Endodermal cell (in vitro differentiated cells): Measurements from ENCODE around the gene PCDHA9. TPM values are rescaled to one million over a fixed set of nuclear protein-coding genes. Genes with fewer than 3 reads are reported as not detected.
"Not testable (repeated sequence)": the region's sequence is repeated elsewhere in the genome, so short reads cannot be mapped to it uniquely, and the experiment has no call there.

Experiments used
- DNase-seq: peaks from one replicate; pipeline ENCODE4 v3.0.0-alpha.2; 2017
- H3K27ac ChIP-seq: 2 replicates; pipeline ENCODE4 v1.5.1; 2013; ENCODE audit warnings: mild to moderate bottlenecking, low read depth, low read length, moderate library complexity
- H3K27me3 ChIP-seq: 2 replicates; pipeline ENCODE4 v1.6.1; 2013; ENCODE audit warnings: mild to moderate bottlenecking, low read length, moderate library complexity; ENCODE audit not compliant: insufficient read depth, control insufficient read depth, poor library complexity, severe bottlenecking
- H3K36me3 ChIP-seq: 2 replicates; pipeline ENCODE4 v1.7.0; 2013; ENCODE audit warnings: mild to moderate bottlenecking, low read length, moderate library complexity; ENCODE audit not compliant: control insufficient read depth, insufficient read depth
- H3K4me1 ChIP-seq: one replicate; pipeline ENCODE4 v1.7.0; 2013; ENCODE audit warnings: low read length; ENCODE audit not compliant: control insufficient read depth, insufficient read depth
- H3K4me3 ChIP-seq: 2 replicates; pipeline ENCODE4 v1.5.1; 2013; ENCODE audit warnings: mild to moderate bottlenecking, low read length, moderate library complexity
- H3K9ac ChIP-seq: 2 replicates; pipeline ENCODE4 v1.6.1; 2013; ENCODE audit warnings: mild to moderate bottlenecking, low read length, moderate library complexity; ENCODE audit not compliant: poor library complexity, severe bottlenecking; ENCODE audit errors: extremely low read depth
- H3K9me3 ChIP-seq: 2 replicates; pipeline ENCODE4 v1.6.1; 2013; ENCODE audit warnings: mild to moderate bottlenecking, low read length, moderate library complexity; ENCODE audit not compliant: control insufficient read depth
- H3K27ac Mint-ChIP-seq: 2 replicates; pipeline ENCODE4 v1.8.0; 2020; ENCODE audit warnings: mixed read lengths
- H3K27me3 Mint-ChIP-seq: 2 replicates; pipeline ENCODE4 v1.8.0; 2021; ENCODE audit warnings: mild to moderate bottlenecking, mixed read lengths; ENCODE audit not compliant: insufficient read depth
- H3K36me3 Mint-ChIP-seq: 2 replicates; pipeline ENCODE4 v1.8.0; 2020; ENCODE audit warnings: low read depth, mixed read lengths
- H3K4me1 Mint-ChIP-seq: 2 replicates; pipeline ENCODE4 v1.8.0; 2020; ENCODE audit warnings: mixed read lengths
- H3K4me3 Mint-ChIP-seq: 2 replicates; pipeline ENCODE4 v1.8.0; 2020; ENCODE audit warnings: mild to moderate bottlenecking, moderate library complexity, mixed read lengths
- H3K9me3 Mint-ChIP-seq: 2 replicates; pipeline ENCODE4 v1.8.0; 2020; ENCODE audit warnings: mild to moderate bottlenecking, mixed read lengths
- CTCF ChIP-seq: fragments of 200-600 bp; sonication (generic); conservative IDR thresholded peaks from 2 replicates; pipeline ENCODE4 v1.5.0; 2021; ENCODE audit warnings: antibody characterized with exemption, mild to moderate bottlenecking
- WGBS, 2 experiments: methylation state at CpG; one replicate each; pipeline versions ENCODE4 v1.1.5 to v1.1.7; 2013; ENCODE audit warnings: missing lambda C conversion rate in 2 of 2, mixed read lengths in 1 of 2; ENCODE audit not compliant: insufficient coverage in 1 of 2, insufficient read length in 1 of 2; 5-methylcytosine and 5-hydroxymethylcytosine counted together
- total RNA-seq, 2 donors: library from RNA; stranded (reverse); fragmentation: NEBNext Ultra II Directional in 1 of 2; extraction: Animal tissue kit (Norgen Biotek cat#: 25700) in 1 of 2; gene quantifications; 2 replicates in 1 of 2; 3 replicates in 1 of 2; pipeline ENCODE4 v1.2.1, GENCODE V29; 2021

PCDHA9 gene
- total RNA-seq, 2 donors from 2014 or later: 0.60 to 2.6 TPM

GRCh38 chr5:140833993-140834392 is 14.2 kb upstream of the PCDHA9 start, which contains the start of gene PCDHA7:
TSS of gene PCDHA7 (plus strand) at chr5:140834269. CDS start at chr5:140834384, 115 bp downstream.
- no peaks in the 10 kb centered on the region for H3K9me3 ChIP-seq
- 87 to 88% methylated on average over 7 to 8 of the region's 8 CpGs for WGBS, 2 experiments
- peak; percentile 72 for TF ChIP-seq CTCF
- peaks cover 22% of the 10 kb centered on the region for H3K36me3 Mint-ChIP-seq
- H3K4me1 ChIP-seq: no peaks in the 10 kb centered on the region
- peaks cover 13% of the 10 kb centered on the region for H3K9me3 Mint-ChIP-seq
- H3K36me3 ChIP-seq: no peaks in the 10 kb centered on the region
- H3K27me3 ChIP-seq: no peaks in the 10 kb centered on the region
- H3K27ac ChIP-seq: no peak within 1 kb of the TSS
- no peak within 1 kb of the TSS for H3K9ac ChIP-seq
- peaks cover 8% of the 10 kb centered on the region for H3K4me1 Mint-ChIP-seq
- peak within 1 kb of the TSS; percentile 96 for H3K27ac Mint-ChIP-seq
- peak within 1 kb of the TSS; percentile 95 for H3K4me3 Mint-ChIP-seq
- H3K27me3 Mint-ChIP-seq: no peaks in the 10 kb centered on the region
- no peak for DNase-seq
- no peak within 1 kb of the TSS for H3K4me3 ChIP-seq

GRCh38 chr5:140834439-140835008 is 13.7 kb upstream of the PCDHA9 start:
- peak overlapping the region; percentile 95 for H3K4me3 Mint-ChIP-seq
- WGBS, 2 experiments: 95 to 98% methylated on average over 16 to 23 of the region's 38 CpGs

GRCh38 chr5:140835622-140836510 is 12.3 kb upstream of the PCDHA9 start:
- H3K4me3 ChIP-seq: no peak overlapping the region
- Mint-ChIP-seq H3K27me3 (no peaks in the 10 kb centered on the region), H3K36me3 (peaks cover 14% of the 10 kb centered on the region), H3K4me3 (no peak overlapping the region), H3K27ac (no peak overlapping the region), H3K4me1 (peaks cover 8% of the 10 kb centered on the region), H3K9me3 (peaks cover 10% of the 10 kb centered on the region)
- WGBS, 2 experiments: 96 to 97% methylated on average over 75 to 103 of the region's 103 CpGs
- DNase-seq: no peak
- H3K9me3 ChIP-seq: no peaks in the 10 kb centered on the region
- no peak overlapping the region for H3K9ac ChIP-seq
- H3K4me1 ChIP-seq: no peaks in the 10 kb centered on the region
- no peaks in the 10 kb centered on the region for H3K36me3 ChIP-seq
- no peak for TF ChIP-seq CTCF
- no peaks in the 10 kb centered on the region for H3K27me3 ChIP-seq
- H3K27ac ChIP-seq: no peak overlapping the region

More at GRCh38 chr5:140834439-140835008, 13.7 kb upstream of the PCDHA9 start:
- H3K9me3 Mint-ChIP-seq, H3K4me1 Mint-ChIP-seq, H3K9ac ChIP-seq, H3K4me1 ChIP-seq, DNase-seq, H3K4me3 ChIP-seq, H3K27me3 Mint-ChIP-seq, H3K9me3 ChIP-seq, H3K36me3 ChIP-seq, H3K27me3 ChIP-seq, H3K27ac ChIP-seq: not testable (repeated sequence)
- peaks cover 17% of the 10 kb centered on the region for H3K36me3 Mint-ChIP-seq
- H3K27ac Mint-ChIP-seq: peak overlapping the region; percentile 96
